NB4 (cell line): Measurements from ENCODE around the gene FAM107B.
A peak's percentile ranks its signal among the peaks of the same experiment; 100 is the strongest.

ENCODE experiments used
- DNase-seq: peaks from one replicate; pipeline ENCODE4 v3.0.0; 2010; ENCODE audit warnings: low read depth
- H3K4me3 ChIP-seq: one replicate; pipeline ENCODE4 v1.5.1; 2011; ENCODE audit warnings: mild to moderate bottlenecking, low read depth, low read length, moderate library complexity
- MYC ChIP-seq: IDR thresholded peaks from 2 replicates; pipeline ENCODE4 v1.6.1; 2011; ENCODE audit warnings: low read depth, low read length
- POLR2A ChIP-seq: IDR thresholded peaks from 2 replicates; pipeline ENCODE4 v1.6.1; 2011; ENCODE audit warnings: mild to moderate bottlenecking; ENCODE audit not compliant: insufficient read length; ENCODE audit errors: extremely low read depth
- TF ChIP-seq, protein P1 (sequence below): IDR thresholded peaks from 2 replicates; pipeline ENCODE4 v1.6.1; 2011; ENCODE audit warnings: low read depth, low read length
- TF ChIP-seq, protein P2 (sequence below): IDR thresholded peaks from one replicate; pipeline ENCODE4 v1.5.1; 2012; ENCODE audit warnings: low read depth, low read length

The FAM107B gene

DNA sequence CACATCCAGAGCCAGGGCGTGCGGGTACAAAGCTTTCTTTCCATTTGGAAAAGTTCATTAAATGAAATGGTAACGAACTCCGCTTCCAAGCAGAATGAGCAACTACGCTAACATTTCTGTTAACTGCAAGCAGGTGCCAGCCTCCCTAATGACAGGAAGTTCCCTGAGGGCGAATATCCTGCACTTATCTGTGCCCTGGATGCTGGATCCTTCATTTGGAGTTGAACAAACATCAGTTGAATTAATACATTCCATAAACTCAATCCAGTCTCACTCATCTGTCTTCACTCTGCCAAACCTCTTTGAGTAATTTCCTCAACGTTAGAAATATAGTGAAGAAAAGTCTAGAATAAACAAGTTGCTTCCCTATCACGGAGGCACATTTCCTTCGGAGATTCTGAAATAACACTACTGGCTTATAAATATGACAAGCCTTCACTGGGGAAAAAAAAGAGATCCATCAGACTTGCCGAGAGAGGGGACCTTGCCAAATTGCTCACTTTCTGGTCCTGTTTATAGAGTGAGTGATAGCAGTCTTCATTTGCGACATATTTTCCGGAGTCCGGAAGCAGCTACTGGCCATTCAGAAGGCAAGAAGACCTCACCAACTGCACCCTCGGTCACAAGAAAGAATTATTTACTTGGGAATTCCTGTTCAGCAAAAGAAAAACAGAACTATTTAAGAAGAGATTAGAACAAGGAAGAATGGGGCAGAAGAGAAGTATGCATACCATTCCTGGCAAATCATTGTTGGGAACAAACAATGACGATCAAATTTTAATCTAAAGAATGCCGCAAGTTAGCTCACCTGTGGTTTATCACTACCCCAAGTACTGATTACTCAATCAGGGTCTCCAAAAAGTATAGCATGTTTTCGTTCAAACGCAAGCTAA, 196.4 kb downstream of the FAM107B start:
- peak; percentile 58 for DNase-seq
- no peak for TF ChIP-seq MYC
- TF ChIP-seq, protein P1, sequence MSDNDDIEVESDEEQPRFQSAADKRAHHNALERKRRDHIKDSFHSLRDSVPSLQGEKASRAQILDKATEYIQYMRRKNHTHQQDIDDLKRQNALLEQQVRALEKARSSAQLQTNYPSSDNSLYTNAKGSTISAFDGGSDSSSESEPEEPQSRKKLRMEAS = no peak
- TF ChIP-seq, protein P2, sequence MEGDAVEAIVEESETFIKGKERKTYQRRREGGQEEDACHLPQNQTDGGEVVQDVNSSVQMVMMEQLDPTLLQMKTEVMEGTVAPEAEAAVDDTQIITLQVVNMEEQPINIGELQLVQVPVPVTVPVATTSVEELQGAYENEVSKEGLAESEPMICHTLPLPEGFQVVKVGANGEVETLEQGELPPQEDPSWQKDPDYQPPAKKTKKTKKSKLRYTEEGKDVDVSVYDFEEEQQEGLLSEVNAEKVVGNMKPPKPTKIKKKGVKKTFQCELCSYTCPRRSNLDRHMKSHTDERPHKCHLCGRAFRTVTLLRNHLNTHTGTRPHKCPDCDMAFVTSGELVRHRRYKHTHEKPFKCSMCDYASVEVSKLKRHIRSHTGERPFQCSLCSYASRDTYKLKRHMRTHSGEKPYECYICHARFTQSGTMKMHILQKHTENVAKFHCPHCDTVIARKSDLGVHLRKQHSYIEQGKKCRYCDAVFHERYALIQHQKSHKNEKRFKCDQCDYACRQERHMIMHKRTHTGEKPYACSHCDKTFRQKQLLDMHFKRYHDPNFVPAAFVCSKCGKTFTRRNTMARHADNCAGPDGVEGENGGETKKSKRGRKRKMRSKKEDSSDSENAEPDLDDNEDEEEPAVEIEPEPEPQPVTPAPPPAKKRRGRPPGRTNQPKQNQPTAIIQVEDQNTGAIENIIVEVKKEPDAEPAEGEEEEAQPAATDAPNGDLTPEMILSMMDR = no peak
- no peak for TF ChIP-seq POLR2A
- H3K4me3 ChIP-seq = peak overlapping the region; percentile 40

DNA sequence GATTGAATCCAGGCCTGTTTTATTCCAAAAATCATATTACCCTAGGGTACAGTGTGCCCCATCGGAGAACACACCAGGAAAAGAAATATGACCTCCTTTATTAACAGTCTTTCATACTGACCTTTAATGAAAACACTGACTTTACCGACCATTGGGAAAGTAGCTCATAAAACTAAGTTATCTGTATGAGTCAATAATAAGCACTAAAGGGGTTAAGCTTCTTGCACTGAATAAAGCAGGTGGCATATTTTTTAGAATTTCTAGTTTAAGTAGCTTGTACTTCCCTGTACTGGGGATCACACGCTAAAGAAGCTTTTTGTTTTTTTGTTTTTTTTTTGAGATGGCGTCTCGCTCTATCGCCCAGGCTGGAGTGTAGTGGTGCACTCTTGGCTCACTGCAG, 199.8 kb downstream of the FAM107B start:
- no peak for DNase-seq
- H3K4me3 ChIP-seq = no peak overlapping the region
- TF ChIP-seq MYC (no peak), POLR2A (no peak)
- TF ChIP-seq, protein P1 = no peak
- TF ChIP-seq, protein P2 = no peak

DNA sequence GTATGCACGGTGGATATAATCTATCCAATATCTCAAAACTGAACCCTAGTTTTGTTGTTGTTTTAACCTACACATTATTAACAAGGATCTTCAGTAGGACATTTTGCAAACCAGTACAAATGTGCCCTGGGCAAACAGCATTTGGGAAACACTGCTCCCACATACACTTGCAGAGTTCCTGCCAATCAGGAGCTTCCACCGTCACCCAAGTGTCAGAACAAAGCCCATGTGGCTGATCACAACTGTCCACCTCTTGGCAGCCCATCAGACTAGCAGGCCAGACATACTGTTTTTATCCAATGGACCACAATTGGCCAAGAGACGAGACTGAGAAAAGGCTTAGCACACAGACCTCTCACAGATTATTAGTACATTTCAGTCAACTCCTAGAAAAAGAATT, 200.4 kb downstream of the FAM107B start:
- no peak for DNase-seq
- TF ChIP-seq, protein P1 = no peak
- TF ChIP-seq MYC (no peak), POLR2A (no peak)
- TF ChIP-seq, protein P2 = no peak
- no peak overlapping the region for H3K4me3 ChIP-seq

DNA sequence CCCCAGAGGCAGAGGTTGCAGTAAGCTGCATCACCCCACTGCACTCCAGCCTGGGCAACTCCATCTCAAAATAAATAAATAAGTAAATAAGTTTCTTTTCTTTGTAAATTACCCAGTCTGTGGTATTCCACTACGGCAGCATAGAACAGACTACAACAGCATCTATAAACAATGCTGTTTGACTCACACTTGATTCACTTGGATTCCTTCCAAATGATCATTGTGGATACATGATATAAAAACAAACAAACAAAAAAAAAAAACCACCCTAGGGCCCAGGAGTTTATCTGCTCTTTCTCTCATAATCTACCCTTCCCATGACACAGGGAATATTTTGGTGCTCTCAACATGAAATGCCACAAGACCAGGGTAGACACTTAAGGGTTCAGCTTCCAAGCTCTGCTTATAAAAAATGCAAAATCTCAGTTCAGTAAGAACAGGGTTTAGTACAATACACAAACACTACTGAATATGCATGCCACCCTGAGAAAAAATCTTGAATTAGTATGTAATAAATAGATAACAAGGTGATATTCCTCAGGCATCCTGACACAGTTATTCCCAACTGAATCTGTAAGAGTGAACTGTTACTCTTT, 200.9 kb downstream of the FAM107B start:
- TF ChIP-seq POLR2A (no peak), MYC (no peak)
- TF ChIP-seq, protein P1 = no peak
- TF ChIP-seq, protein P2 = no peak
- no peak for DNase-seq
- no peak overlapping the region for H3K4me3 ChIP-seq

DNA sequence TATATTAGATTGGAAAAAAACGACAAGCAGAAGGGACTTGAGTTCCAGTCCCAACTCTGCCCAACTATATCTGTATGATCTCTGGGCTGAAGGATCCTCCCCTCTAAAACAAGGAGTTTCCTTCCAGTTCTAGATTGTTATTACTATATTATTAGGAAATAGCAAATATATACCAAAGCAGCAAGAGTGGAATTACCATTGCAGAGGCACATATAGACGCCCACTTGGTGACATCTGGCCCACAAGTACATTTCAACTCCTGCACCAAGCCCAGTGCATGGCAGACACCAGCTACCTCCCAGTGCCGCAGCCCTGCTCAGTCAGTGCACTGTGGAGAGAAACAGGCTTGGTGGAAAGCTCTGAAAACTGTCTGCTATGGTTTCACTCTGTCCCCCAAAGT, 201.9 kb downstream of the FAM107B start:
- no peak overlapping the region for H3K4me3 ChIP-seq
- TF ChIP-seq POLR2A (no peak), MYC (no peak)
- TF ChIP-seq, protein P2 = no peak
- TF ChIP-seq, protein P1 = no peak

More for the DNA sequence above, 201.9 kb downstream of the FAM107B start:
- DNase-seq = no peak
